Measurements from ENCODE around the gene LAPTM5.

LAPTM5 gene

DNA sequence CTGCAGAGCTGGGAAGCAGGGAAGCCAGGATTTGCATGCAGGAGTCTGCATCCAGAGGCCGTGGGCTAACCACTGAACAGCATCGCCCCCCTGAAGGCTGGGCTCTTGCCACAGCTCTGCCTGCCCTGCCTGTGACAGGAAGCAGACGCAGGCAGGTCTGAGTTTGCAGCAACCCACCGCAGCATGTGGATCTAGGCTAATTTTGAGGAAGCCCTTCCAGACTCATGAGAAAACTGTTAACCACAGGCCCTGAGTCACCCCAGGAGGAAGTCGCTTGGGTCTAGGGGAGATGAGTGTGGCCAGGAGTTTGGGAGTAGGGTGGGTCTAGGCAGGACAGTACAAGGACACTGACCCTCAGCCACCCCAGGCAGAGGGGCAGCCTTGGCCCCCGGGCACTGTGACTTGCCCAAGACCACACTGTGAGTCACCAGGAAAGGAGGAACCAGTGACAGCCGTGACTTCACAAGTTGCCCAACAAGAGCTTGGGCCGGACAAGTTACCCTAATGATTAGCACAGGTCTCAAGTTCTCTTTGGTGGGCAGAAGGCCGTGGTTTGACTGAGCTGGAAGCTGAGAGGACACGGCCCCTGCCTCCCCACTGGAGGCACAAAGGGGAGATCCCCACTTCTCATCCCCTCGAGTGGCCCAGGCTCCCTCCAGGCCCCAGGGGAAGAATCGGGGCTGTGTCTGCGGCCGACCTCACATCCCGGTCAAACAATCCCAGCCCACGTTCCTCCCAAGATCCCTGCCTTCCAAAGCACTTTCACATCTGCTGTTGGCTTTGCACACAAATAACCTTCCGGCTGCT is 826 bp downstream of the LAPTM5 start:
- DNase-seq (ENCODE audit: low read depth in 1 of 2, low spot score in 1 of 2): peak in 1 of 2 donors; percentile 72

DNA sequence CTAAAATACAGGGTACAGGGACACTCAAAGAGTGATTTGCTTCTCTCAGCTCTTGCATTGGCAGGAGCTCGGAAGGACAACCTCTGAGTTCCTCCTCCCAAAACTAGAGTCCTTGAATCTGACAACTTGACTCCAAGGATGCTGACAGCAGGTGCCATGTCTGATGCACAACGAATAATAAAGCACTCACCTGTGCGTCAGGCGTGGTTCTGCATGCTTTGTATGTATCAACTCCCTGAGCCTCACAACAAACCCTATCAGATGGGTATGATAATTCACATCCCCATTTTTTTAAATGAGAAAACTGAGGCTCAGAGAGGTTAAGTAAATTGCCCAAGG is 1.4 kb downstream of the LAPTM5 start:
- no peak for DNase-seq (ENCODE audit: low read depth in 1 of 2, low spot score in 1 of 2)

DNA sequence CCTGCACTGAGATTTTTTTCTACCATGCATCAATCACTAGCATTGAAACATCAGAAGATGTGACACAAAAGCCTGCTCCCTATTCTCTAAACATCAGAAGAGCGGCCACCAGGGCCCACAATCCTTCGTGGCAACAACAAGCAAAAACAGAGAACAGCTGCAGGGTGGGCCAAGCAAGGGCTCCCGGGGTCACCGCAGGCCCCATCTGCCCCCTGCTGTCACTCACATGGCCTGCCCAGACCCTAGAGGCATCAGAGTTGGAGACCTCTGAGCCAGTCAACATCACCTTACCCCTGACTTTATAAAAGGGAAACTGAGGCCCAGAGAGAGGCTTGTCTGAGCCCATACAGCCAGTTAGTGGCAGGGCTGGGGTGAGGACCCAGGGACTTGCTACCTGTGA is 1.8 kb downstream of the LAPTM5 start:
- DNase-seq (ENCODE audit: low read depth in 1 of 2, low spot score in 1 of 2): no peak

DNA sequence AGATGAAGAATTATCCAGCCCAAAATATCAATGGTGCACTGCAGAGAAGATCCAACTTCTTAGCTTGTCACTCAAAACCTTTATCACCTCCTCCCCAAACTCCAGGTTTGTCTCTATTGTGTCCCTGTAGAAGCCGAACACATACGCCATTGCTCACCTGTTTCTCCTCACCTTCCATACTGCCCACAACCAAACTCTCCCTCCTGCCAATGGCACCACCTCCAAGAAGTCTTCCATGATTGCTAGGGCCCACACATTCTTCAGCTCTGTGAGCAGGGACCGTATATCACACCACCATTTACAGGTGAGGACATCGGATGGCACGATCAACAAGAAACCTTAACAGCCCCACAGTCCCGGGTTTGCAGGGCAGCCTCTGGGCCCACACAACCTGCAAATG is 2.2 kb downstream of the LAPTM5 start:
- no peak for DNase-seq (ENCODE audit: low read depth in 1 of 2, low spot score in 1 of 2)

DNA sequence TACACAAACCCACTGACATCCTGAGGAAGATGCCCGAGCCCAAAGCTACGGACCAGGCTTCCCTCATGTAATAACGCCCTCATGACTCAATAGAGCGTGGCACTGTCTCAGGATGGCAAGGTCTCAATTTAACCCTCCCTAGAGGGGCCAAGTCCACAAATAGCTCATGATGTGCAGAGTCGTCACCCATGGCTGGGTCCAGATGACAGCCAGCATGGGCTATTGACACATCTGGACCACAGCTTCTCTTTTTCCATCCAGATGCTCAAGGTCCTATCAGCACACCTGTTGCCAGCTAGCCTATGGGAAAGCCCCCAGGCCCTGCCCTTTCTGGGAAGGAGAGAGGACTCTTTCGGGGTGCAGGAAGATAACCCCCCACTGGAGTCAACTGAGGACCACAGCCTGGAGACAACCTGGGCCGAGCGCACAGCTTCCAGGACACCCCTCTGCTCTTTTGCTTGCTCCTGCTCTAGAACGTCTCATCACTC is 2.8 kb downstream of the LAPTM5 start:
- no peak for DNase-seq (ENCODE audit: low read depth in 1 of 2, low spot score in 1 of 2)

DNA sequence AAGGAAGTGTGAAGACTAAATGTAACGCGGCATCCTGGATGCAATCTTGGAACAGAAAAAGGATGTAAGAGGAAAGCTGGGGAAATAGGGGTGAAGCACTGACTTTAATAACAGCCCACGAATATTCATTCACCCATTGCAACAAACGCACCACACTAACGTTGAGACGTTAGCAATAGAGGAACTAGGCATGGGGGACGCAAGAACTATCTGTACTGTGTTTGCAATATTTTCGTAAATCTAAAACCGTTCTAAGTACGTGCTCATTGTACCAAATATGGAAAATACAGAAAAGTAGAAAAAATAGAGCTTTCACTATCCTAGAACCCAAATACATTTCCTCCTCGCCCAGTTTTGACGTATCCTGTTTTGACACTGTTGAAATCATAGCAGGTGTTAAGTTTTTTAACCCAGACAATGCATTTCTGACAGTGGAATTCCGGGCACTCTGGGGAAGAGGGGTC is 3.9 kb downstream of the LAPTM5 start:
- no peak for DNase-seq (ENCODE audit: low read depth in 1 of 2, low spot score in 1 of 2)

DNA sequence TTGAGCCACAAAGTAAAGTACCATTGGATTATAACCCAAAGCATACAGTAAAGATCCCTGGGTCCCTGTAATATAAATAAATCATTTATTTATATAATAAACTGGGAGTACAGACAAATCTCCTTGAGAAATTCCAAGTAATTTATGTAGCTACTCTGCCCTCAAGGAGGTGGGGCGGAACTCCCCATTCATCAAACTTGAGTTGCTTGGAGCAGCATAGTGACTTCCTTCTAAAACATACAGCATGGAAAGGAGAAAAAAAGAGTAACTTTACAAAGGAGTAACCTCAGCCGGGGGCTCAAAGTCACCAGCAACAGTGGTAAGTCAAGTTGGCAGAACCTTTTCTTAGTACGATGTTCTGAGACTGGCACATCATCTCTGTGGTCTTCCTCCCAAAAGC is 4.5 kb downstream of the LAPTM5 start:
- DNase-seq (ENCODE audit: low read depth in 1 of 2, low spot score in 1 of 2): no peak

DNA sequence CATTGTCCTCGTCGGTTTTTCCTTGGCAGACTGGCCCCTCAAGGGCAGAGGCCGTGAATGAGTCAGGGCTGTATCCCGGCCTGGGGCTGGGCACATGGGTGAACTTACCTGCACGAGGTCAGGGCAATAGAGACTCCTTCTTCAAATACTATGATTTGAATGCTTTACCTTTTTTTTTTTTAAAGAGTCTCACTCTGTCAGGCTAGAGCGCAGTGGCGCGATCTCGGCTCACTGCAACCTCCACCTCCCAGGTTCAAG is 5.0 kb downstream of the LAPTM5 start:
- DNase-seq (ENCODE audit: low read depth in 1 of 2, low spot score in 1 of 2): no peak

DNA sequence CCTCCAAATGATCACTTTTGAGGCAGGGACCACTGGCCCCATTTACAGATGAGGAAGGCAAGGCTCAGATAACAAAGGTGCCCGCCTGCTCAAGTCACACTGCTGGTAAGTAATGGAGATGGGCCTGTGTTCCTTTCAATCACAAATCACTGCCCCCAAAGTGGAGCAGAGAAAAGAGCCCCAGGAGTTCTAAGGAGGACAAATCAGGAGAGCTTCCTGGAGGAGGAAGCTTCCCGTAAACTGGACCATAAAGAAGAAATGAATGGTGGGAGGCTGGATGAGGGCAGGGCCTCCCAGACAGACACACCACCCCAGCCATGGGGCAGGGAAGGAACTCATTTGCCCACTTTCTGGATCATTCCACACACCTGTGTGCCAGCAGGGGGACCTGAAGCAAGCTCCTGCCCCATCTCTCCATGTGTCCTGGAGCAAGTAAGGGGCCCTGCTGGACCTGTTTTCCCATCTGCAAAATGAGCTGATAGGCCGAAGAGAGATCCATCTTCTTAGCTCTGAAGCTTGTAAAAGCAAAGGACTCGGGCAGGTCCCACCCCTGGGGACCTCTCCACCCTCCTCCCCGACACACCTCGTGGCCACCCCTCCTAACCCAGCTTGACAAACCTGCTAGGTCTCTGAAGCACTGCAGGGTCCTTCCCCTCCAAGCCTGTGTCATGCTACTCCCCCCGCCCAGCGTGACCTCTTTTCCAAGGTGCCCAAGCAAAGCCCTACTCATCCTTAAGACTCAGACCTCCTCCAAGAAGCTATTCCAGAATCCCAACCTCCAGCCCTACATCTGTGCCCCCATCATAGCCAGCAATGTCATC is 5.5 kb downstream of the LAPTM5 start:
- no peak for DNase-seq (ENCODE audit: low read depth in 1 of 2, low spot score in 1 of 2)

DNA sequence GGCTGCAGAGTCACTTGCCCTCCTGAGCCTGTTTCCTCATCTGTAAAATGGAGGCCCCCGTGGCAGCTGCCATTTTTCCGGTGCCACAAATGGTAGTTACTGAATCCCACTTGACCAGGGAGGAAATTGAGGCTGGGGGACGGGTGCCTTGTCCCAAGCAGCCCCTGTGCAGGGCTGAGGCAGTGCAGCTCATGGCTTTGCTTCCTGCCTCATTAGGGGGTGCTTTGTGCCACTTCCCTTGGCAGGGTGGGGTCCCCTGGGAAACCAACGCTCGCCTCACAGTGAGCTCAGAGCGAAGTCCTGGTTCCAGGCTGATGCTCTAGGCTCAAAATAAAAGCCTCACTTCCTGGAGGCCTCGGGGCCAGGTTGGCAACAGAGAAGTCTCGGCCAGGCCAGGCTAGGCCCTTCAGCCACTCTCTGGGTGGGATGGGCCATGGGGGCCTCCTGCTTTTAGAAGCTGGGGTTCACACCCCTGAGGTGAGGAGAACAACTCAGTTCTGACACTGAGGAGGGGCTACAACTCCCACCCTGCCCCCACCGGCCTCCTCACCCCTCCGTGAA is 6.8 kb downstream of the LAPTM5 start:
- DNase-seq (ENCODE audit: low read depth in 1 of 2, low spot score in 1 of 2): no peak

DNA sequence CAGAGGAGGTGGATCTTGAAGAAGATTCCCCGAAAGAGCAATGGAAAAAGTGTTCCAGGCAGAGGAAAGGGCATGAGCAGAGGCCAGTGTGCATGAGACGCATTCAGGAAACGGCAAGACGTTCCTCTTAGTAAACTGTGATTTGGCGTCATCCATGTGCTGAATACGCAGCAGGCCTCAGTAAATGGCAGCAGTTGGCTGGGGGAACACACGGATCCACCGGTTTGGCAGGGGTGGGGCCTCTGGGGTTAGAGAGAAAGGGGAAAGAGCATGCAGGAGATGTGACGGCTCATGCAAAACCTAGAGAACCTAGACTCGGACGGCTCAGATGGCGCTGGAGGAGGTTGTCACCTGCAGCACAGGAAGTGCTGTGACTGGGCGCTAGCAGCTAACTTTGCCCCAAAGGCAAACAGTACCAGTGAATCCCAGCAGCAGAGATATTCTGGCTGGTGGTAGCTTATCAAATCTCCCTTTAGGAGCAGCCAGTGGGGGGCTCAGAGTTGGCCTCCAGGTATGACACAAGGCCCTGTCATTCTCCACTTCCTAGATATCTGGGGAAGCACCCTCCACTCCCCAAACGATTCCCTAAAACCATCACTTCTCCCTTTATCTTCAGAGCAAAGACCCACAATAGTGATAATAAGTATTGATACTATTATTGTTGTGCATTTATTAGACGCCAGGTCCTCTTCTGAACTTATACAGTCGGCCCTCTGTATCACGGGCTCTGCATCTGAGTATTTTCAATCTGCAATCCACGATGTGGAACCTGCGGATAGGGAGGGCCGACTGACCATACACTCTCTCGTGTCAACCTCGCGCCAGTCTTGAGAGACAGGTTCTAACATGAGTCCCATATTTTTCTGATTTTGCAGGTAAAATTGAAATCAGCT is 7.6 kb downstream of the LAPTM5 start:
- peak in 1 of 2 donors; percentile 54 for DNase-seq (ENCODE audit: low read depth in 1 of 2, low spot score in 1 of 2)

DNA sequence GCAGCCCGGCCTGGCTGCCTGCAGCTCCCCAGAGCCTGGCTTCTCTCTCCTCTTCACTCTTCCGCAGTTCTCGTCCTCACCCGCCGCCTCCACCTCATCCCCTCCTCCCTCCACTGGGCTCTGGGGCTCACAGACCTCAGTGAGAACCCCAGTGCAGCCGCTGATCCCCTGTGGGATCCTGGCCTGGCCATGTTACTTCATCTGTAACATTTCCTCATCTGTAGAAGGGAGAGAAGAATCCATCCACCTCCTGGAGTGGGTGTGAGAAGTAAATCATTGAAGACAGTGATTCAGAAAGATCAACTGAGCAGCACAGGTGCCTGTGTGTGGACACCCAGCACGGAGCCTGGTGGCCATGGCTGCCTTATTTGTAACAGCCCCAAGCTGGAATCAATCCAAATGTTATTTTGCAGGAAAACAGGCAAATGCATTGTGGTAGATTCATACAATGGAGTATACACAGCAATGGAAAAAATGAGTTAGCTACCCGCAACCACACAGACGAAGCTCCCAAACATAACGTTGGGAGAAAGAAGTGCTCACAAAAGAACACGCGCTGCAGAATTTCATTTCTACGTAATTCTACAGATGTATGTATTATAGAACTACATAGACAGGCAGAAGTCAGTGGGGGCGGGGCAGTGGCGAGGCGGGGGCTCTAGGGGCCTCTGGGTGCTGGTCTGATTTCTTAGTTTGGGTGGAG is 8.7 kb downstream of the LAPTM5 start:
- peak in 1 of 2 donors; percentile 46 for DNase-seq (ENCODE audit: low read depth in 1 of 2, low spot score in 1 of 2)

DNA sequence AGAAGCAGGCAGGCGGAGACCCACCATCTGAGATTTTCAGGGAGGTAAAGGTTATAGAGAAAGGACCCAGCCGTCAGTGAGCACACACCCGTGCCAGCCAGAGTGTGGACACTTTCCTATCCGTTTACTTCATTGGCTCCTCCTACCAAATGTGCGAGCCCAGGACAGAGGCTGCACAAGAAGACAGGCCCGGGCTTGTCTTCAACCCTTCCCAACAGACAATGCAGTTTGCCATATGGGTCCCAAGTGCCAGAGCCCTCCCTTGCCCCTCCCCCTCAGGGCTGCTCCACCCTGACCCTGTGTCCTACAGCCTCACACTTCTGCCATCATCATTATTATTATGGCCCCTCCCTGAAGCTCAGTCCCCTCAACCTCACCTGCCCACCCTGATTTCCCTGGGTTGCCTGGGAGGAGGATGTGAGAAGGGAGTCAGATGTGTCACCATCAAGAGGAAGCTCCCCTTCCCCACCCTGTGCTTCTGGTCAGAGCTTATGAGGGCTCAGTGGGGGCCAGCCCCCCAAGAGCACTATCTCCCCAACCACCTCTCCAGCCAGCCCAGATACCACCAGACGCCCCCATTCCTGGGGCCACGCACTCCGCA is 9.4 kb downstream of the LAPTM5 start:
- no peak for DNase-seq (ENCODE audit: low read depth in 1 of 2, low spot score in 1 of 2)

DNA sequence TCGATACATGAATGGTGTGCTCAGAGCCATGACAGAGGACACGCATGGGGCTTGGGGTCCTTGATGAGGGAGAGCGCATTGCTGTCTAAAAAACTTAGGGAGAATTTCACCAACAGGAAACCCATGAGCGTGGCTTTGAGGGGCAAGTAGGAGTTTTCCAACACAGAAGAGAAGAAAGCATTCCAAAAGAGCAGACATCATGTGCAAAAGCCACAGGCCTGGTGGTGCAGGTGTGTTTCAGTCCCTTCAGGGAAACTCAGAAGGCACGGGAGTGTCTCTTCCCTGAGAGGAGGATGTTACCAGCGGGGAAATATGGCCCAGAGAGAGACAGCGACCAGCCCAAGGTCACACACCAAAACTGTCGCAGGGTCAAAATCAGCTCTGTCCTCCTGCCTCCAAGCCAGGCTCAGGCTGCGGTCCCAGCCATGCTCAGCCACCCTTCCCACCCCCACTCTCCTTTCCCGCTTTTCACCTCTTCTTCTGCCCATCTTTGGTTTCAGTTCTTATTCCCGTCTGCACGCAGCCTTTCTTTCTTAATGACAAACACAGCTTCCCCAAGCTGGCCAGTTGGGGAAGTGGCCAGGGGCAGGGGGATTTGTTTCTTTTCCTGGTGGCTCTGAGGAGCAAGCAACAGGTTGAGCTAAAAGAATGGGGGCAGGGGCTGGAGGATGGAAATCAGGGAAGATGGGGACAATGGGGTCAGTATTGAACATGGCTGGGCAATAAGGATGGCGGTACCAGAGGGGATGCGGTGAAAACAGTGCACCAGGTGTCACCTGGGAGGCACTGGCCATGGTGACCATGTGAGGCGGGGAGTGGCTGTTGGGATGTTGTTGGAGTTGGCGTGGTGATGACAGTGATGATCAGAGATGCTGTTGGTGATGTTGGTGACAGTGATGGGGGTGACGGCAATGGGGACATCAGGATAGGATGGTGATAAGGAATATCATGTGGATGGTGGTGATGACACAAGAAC is 10.3 kb downstream of the LAPTM5 start:
- no peak for DNase-seq (ENCODE audit: low read depth in 1 of 2, low spot score in 1 of 2)

DNA sequence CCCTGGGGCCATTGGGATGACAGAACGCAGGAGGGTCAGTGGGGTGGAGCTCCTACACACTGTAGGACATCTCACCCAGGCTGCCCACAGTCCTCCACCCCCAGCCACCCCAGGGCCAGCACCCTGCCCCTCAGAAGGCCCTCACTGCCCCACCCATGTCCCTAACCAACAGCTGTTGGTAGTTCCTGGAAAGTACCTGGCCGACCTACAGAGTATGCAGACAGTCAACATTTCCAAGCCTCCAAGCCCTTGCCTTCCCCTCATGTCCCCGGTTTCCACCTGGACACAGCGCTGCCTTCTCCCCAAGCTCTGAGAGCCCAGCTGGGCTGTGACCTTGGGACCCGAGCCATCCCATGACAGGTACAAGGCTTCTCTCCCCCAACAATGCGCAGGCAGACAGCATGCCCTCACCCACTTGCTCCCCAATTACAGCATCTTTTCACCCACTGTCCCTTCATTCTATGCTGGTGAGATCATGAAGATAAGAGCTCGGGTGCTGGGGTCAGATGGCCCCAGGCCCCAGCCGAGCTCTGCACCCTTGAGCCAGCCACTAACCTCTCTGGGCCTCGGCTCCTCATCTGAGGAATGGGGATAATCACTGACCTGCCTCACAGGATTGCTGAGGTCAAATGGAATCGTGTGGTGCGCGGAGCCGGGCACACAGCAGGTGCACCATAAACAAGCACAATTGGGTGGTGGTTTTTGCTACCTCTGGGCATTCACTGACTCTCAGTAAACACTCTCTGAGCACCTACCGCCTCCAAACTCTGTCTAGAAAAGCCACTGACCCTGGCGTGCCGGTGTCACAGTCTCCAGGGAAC is 11.2 kb downstream of the LAPTM5 start:
- no peak for DNase-seq (ENCODE audit: low read depth in 1 of 2, low spot score in 1 of 2)

DNA sequence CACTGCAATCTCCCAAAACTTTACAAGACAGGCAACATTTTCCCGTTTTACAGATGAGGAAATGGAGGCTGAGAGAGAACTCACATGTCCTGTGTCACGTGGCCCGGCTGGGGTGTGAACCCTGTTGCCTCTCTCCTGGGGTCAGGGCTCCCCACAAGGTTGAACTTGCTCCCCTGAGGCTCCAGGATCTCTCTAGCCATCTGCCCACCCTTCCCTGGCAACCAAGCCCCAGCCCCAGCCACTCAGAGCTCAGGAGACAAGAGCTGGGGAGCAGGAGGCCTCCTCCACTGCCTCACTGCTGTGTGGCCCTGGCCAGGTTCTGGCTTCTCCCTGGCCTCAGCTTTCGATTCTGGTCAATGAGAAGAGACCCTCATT is 11.8 kb downstream of the LAPTM5 start:
- DNase-seq (ENCODE audit: low read depth in 1 of 2, low spot score in 1 of 2): no peak

DNA sequence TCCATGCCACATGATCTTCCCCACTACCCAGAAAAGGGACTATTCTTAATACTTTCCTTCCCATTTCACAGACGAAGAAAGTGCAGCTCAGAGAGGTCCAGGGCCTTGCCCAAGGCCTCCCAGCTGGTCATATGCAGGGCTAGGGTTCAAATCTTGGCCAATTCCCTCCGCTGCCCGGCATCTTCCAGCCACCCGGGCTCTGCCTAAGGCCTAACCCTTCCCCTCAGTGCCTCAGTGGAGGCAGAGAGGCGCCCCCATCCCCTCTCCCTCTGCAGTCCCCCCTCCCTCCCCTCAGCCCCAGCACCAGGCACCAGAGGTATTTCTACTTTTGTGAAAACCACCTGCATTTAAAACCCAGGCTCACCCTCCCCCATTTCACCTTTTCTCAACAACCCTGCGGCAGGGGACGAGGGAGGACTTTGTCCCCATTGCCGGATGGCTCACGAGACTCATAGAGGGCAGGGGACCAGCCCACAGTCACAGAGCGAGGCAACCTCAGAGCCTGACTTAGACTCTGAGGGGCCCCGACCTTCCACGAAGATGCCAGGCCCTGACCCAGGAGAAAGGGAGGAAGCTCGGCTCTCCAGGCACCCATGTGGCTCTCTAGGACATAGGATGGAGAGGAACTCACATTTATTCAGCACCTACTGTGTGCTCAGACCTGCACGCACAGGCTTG is 12.3 kb downstream of the LAPTM5 start:
- DNase-seq (ENCODE audit: low read depth in 1 of 2, low spot score in 1 of 2): no peak

All from activated CD4-positive, alpha-beta T cell treated with anti-CD3 and anti-CD28 coated beads, Interleukin-2, amount 50 U/mL, for 24 hours (primary cell).